Left forelimb (tissue), 1 donor: ENCODE results near the gene PMPCA.
A peak's percentile ranks its signal among the peaks of the same experiment; 100 is the strongest.
"Not testable (repeated sequence)": the region's sequence is repeated elsewhere in the genome, so short reads cannot be mapped to it uniquely, and the experiment has no call there.

Experiments used
- DNase-seq: peaks from one replicate; pipeline ENCODE4 v3.0.0-alpha.2; 2018; ENCODE audit warnings: low spot score

The PMPCA gene

DNA sequence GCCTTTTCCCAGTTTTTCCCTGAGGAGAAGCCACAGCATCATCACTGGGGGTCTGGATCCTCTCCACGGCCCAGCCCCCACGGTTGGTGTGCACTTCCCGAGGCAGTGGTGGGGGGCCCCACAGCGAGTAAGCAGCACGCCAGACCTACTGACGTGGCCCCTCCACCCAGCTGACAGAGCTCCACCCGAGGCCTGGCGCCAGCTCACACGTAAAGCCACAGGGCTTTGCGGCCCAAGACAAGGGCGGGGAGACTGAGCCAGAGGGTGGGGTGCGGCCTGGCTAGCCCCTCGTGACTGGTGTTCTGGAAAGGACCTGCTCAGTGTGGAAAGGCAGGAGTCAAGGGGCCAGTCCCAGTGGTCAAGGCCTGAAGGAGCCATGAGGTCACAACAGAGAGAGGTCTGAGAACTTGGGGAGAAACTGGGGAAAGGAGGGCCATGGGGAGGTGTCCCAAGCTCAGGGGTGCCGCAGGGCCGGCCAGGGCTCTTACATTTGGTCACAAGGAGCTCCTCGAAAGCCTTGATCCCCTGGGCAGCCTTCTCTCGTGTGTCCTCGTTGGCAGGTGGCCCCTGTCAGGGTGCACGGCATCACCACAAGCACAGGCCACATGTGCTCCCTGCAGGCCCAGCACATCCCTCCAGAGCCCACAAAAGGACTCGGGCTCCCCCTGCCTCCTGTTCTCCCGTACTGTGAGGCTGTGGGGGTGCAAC is 16.0 kb upstream of the PMPCA start:
- no peak for DNase-seq

DNA sequence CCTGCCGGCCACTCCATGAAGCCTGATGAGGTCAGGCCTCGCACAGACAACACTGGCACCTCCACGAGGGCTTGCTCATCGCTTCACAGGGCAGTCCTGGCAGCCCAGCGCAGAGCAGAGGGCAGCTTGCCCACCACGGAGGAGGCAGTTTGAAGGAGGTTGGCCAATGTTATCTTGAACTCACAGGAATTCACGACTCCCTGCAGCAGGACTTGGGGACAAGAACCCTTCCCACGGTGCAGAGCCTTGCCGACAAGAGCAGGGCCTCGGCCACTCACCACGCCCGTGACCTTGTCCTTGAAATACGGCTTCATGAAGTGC is 15.5 kb upstream of the PMPCA start:
- no peak for DNase-seq

DNA sequence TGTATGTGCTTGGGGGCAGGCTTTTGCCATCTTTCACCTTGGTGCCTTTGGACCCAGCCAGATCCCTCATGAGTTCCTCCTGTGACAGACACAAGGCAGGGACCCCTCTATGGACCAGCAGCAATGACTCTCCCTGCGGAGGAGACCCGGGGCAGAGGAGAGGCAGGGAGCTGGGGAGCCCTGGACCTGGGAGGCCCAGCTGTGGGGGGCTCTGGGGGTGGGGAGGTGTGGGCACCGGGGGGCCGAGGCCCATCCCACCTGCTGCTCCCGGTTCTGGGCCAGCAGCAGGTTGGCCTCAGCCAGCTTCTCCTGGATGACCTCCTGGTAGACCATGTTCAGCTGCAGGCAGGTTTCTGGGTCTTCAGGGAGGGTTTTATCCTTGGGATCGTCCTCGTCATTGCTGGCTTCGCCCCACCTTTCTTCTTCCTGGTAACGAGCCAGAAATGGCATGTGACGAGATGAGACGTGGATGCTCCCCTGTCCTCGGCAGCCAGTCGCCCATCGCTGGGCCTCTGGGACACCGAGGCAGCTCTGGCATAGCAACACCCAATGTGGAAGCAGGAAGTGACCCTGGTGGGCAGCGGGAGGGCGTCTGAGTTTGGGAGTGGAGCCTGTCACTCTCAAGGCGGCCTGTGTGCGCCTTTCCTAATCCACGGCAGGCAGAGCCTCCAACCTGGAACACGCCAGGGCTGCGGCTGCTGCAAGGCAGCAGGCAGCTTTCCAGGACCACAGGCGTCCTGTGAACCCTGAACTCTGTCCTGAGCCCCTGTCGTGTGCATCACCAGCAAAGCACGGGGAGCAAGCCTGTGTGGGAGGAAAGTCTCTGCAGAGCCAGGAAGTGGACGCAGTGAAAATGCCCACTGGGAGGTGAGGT is 14.9 kb upstream of the PMPCA start:
- DNase-seq, result no peak

DNA sequence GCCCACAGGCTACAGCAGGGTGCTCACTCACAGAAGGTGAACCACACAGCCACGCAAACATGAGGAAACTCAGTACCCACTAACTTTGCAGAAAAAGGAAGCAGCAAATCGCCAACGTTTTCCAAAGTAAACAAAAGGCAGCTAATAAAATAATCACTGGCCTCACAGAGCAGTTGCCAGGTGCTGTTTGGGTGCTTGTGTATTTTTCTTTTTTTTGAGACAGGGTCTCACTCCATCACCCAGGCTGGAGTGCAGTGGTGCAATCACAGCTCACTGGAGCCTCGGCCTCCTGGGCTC is 14.3 kb upstream of the PMPCA start:
- no peak for DNase-seq

DNA sequence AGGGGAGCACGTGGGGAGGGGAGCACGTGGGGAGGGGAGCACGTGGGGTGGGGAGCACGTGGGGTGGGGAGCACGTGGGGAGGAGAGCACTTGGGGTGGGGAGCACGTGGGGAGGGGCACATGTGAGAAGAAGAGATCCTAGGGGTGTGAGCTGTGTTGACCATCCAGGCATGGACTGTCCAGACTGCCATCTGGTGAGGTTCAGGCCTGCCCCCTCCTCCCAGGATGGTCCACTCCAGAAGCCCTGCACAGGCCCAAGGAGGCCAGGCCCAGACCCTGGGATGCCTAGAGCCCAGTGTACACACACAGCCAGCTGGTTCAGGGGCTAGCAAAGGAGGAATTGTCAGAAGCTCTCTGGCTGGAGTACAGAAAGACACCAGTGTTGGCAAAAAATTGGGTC is 12.8 kb upstream of the PMPCA start:
- DNase-seq, result no peak

DNA sequence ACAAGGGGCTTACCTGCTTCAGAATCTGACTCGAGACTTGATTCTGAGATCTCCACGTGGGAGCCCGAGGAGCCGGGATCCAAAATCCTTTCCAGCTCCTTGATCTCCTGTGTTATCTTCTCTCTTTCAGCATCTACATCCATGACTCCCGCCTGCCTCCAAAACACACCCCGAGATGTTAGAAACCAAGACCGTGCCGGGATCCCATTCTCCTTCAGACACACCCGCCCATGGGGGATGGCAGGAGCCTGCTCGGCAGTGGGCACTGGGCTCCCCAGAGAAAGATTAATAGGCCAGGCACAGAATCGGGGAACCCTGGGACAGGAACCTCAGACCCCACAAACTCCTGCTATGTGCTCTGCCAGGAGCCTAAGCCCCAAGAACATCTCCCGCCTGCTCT is 12.2 kb upstream of the PMPCA start:
- DNase-seq, result no peak

DNA sequence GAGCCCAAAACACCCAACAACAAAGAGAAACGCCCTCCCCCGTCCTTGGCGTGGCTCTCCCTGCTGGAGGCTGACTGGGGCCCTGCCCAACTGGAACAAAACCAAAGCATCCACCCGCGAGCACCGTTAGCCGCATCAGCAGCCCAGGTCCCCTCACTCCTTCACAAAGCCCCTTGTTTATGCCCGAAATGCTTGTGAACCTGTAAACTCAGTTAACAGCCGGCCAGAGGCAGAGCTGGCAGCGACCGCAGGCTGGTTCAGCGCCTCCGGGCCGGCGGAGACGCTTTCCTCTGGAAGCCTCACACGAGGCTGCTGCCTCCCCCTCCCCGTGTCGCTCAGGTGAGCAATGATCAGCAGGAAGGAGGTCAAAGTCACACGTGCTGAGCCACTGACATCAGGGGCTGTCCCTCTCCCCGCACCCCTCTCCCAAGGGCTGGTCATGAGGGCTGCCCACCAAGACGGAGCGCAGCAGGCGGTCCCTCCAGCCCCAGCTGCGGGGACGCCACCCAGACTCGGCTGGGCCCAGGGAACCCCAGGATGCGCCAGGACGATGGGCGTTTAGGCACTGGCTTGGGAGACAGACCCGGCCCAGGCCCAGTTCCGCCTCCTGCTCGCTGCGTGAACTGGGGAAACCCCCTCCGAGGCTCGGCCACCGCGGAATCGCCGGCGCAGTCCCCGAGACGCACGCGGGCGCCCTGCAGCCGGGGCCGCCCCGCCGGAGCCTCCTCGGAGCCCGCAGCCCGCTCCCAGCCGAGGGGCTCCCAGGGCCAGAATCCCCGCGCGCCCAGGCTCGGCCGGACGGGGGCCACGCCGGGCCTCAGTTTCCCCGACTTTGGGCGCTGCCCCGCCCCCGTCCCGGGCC is 11.1 kb upstream of the PMPCA start:
- no peak for DNase-seq

DNA sequence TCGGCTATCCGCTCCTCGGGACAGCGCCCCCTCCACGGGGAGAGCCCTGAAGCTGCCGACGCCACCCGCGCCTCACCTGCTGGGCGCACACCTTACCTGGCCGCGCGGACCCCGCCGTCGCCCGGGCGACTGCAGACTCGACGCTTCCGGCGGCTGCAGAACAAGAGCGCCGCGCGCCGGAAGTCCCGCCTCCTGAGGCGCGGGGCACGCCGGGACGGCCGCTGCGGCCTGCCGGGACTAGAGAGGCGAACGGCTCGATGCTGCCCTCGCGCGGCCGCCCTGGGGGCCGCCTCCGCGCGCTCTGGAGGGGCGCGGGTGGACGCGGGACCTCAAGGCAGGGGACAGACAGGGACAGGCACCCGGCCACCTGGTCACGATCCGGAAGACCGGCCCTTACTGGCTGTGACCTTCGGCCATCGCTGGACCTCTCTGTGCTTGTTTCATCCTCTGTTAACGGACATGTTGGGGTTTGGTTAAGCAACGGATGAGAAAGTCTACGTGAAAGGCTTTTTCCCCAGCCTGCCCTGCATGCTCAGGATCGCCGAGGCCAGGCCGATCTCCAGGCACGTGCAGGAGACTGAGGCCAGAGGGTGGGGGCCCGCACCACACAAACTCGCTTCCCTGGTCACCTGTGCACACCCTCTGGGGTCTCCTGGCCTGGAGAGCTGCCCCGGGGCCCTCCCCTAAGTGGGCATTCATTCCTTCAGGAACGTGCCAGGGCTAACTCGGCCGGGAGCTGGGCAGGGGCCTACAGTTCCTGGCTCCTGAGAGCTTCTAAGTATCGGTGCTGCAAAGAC is 10.2 kb upstream of the PMPCA start, which contains the start of gene SNAPC4:
SNAPC4 (minus strand) TSS at position 133 of the 797 bp plus-strand sequence. CDS start 1,742 bp downstream, outside the sequence.
- DNase-seq, result peak; percentile 92

DNA sequence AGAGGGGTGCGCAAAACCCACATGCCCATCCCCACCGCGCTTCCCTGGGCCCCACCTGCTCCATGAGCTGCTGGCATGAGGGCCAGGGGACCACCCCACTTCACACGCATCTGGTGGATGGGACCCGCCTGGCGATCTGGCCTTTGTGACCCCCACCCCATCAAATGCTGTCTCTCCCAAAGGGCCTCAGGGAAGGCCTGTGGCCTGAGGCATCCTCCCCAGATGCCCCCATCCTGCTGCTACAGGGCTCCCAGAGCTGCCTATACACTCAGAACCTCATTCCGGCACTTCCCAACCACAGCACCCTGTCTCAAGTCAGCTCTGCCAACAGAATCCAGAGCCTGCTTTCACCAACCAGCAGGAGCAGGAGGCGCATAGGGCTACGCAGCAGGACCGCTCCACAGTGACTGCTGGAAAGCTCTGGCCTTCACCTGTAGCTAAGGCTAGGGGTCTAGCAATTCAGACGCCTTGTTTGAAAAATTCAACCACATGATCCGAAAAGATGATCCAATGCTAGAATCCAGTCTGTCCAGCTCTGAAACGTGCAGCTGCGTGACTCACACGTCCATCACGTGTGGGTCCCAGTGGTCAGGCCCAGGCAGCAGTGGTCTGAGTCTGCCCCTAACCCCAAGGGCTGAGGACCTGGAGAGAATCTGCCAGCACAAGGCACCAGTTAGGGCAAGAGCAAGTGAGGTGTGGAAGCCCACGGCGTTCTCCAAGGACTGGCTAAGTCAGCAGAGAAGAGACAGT is 9.1 kb upstream of the PMPCA start:
- no peak for DNase-seq

DNA sequence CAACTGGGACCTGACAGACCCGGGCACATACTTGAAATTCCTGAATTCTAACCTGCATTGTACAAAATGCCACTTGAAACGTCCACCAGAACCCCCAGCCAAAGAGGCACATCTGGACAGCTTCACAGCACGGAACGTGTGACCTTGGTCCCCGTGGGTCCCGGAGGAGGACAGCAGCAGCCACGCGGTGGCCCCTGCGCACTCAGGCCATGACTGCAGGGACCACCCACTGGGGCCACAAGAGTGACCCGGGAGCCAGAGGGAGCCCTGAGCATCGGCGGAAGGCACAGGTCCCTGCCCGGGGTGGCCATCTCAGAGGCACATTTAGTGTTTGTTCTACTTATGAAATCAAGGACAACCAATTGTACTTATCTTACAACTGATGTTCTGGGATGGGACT is 8.4 kb upstream of the PMPCA start:
- DNase-seq, result no peak

DNA sequence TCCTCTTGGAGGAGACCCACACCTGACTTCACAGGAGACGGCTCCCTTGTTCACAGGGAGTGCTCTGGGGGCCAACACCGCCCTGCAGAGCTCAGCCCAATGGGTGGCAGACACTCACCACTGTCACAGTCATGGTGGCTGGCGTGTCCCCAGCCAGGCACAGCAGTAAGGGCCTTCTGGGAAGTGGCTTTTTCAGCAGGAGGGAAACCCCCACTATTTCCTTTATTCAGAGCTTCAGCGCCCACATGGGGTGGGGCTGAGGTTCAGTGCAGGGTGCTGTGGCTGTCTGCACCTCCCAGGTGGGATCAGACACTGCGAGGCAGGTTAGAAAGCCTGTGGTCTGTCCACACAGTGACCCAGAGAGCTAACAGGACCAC is 6.9 kb upstream of the PMPCA start:
- no peak for DNase-seq

DNA sequence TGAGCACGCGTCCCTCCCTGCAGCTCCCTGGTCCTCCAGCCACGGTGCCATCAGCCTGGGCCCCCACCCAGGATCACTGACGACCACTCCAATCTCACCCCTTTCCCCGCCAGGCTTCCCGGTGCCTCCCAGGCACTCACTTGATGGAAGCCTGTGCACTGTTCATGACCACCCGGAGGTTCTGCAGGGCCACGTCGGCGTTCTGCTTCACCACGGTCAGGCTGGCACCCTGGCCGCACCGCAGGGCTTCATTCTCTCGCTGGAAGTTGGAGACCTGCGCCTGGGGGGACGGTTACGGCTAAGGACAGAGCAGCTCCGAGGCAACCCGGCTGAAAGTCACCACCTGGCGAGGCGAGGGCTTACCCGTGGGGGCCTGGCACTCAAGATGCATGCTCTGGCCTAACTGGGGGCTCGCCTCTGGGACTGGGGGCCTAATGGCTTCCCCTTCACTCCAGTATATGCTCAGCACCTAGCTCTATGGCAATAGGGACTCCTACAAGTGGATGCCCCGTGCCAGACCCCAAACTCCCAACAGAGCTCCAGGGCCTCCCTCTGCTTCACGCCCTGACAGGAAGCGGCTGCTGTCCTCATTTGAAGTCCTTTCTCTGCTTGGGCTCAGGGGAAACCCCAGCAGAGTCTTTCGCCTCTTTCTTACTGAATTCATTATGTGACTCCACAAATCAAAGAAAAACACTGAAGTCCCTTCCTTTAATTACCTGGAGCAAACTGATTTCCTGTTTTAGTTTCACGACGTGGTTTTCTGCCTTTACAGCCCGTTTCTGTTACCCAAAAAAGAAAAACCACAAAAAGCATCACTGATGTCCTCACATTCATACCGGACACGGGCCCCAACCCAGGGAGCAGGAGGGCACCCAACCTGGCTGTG is 6.3 kb upstream of the PMPCA start:
- no peak for DNase-seq

DNA sequence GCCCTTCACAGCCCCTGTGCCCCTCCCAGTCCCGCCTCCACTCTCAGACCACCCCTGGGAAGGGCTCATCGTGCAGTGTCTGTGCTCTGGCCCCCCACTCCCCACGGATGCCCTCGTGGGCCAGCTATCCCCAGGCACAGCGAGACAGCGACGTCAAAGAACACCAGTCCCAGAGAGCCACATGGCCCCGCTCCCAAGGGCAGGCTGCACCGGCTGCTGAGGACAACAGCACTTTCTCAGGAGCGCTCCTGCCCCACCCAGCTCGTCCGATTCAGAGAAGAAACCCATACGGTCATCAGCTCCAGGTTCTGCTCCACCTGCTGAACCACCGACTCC is 5.7 kb upstream of the PMPCA start:
- no peak for DNase-seq

DNA sequence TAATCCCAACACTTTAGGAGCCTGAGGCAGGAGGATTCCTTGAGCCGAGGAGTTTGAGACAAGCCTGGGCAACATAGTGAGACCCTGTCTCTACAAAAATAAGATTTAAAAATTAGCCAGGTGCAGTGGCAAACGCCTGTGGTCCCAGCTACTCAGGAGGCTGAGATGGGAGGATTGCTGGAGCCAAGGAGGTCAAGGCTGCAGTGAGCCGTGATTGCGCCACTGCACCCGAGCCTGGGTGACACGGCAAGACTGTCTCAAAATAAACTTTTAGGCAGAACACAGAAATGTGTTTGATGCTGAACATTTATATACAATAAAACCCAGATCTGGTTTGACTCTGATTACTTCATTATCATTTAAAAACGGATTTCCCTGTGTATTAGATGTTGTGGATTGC is 5.0 kb upstream of the PMPCA start:
- no peak for DNase-seq

DNA sequence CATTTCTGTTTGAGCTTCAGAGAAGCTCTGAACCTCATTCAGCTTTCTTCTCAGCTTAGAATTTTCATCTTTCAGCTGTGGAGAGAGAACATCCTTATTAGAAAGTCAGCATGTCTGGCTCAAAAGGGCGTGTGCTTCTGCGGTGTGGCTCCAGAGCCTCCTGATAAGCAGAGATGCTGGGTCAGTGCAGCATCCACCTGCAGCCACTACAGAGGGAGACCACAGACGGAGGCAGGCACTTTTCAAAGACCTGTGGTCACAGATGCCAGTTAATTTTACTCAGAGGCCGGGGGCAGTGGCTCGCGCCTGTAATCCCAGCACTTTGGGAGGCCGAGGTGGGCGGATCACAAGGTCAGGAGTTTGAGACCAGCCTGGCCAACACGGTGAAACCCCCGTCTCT is 4.6 kb upstream of the PMPCA start:
- DNase-seq, result not testable (repeated sequence)

DNA sequence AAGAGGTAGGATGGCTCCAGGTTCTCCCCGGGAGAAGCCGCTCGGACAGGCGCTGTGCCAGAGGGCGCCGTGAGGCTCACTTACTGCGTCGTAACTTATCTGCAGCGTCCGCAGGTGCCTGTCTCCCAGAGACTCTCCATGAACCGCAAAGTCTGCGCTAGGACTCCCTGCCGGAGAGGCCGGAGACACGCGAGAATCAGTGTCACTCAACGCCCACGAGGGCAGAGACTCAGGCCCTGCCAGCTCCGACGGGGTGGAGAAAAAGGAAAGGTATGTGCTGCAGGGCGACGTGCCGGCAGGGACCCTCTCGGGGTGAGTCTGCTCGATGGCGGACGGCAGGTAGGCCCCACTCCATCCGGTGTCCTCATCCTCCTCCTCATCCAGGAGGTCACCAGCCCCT is 3.4 kb upstream of the PMPCA start:
- DNase-seq, result not testable (repeated sequence)

DNA sequence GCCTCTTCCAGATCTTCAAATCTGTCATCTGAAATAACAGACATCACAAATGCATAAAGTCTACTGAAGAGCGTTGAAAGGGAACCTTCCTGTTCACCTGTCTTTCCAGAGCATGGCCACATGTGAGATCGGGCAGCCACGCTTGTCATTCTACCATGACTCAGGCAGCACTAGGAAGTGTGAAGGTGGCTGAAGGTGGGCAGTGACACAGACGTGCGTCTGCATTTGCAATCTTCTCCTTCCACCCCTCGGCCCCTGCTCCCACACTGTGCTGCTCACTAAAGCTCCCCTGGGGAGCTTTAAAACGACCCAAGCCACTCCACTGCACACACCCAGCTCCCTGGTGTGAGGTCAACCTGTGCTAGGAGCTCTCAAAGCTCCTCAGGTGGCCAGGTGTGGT is 2.5 kb upstream of the PMPCA start:
- DNase-seq, result no peak

DNA sequence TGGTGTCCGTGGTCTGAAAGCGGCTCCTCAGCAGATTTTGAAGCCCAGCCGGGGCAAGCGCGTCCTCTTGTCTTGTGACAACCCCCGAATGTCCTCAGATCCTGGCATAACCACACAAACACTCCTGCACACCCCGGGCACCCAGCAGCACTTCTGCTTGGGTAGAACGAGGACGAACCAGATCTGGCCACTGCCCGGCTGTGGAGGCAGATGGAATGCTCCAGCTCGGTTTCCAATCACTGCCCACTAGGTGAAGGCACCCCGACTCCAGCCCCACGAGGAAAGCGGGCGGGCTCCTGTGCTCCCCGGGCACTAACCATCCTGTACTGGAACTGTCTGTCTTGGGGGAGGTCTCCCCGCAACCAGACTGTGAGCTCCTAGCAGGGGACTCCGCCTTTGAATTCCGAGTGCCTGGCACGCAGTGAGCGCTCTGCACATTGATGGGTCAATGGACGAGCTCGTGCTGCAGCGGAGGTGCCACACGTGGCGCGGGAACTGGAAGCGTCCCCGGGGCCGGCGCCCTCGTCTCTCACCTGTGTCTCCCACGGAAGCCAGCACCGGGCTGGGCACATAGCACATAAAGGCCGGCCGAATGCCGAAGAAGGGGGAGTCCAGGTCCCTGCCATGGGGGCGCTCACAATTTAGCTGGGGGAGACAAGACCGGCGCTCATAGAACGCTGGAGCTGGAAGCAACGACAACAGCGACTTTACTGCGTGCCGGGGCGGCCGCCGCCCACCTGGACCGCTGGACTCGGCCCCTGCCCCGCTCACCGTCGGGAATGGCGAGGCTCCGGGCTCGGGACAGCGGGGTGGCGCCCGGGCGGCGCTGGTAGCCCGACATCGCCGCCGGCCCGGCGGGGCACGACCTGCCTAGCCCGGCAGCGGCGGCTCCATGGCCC is 652 bp upstream of the PMPCA start:
- DNase-seq, result no peak

DNA sequence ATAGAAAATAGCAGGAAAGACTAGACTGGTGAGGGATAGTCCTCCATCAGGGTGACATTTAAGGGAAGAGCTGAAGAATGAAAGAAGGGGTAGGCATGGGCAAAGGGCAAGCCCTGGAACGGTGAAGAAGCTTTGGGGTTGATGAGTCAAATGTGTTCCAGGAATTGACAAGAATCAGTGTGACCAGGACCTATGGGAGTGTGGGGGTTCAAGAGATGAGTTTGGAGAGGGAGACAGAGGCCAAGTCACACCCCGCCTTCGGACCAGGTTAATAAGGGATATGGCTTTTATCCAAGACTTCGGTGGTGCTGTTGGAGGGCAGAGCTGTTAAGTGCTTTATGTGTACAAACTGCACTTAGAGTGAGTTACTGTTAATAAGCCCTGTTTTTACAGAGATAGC is 920 bp downstream of the PMPCA start:
- DNase-seq, result no peak
